GM10248 (cell line): Measurements from ENCODE around the gene ME3.

Experiments used
- CTCF ChIA-PET: fragments of 300-600 bp; sonication (Branson Sonifier 250); formaldehyde crosslinking; extraction: SDS; loops from one replicate; lab custom pipeline; 2021; ENCODE audit warnings: antibody characterized with exemption; lab: Yijun Ruan, JAX
- POLR2A ChIA-PET: fragments of 350-650 bp; sonication (Branson Sonifier 250); formaldehyde crosslinking; extraction: SDS; loops from one replicate; lab custom pipeline; 2020; ENCODE audit warnings: antibody characterized with exemption; lab: Yijun Ruan, JAX
- DNase-seq: peaks from one replicate; pipeline ENCODE4 v3.0.0; 2012; ENCODE audit errors: extremely low spot score
- TF ChIP-seq, protein P1 (sequence below): IDR thresholded peaks from 2 replicates; pipeline ENCODE4 v1.5.1; 2012; ENCODE audit warnings: mild to moderate bottlenecking, low read depth; ENCODE audit errors: extremely low read depth, missing control alignments, control extremely low read depth

ME3 gene

DNA sequence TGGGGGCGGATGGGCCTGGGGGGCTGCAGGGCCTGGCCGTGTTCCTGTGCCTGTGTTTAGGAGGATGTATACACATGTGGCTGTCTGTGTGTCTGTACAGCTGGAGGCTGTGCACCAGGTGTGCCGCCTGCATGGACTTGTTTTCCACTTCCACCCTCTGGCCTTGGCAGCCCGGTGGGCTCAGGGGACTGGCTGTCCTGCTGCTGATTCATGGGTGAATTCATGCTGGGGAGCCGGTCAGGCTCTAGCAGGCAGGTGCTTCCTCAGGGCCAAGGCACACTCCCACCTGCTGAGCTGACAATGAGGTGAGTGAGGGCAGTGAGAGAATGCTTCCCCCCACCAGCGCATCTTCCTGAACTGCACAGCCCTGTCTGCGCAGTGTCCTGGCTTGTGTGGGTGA, 209.3 kb downstream of the ME3 start:
- POLR2A ChIA-PET, result no interaction called here
- no peak for DNase-seq
- TF ChIP-seq, protein P1, sequence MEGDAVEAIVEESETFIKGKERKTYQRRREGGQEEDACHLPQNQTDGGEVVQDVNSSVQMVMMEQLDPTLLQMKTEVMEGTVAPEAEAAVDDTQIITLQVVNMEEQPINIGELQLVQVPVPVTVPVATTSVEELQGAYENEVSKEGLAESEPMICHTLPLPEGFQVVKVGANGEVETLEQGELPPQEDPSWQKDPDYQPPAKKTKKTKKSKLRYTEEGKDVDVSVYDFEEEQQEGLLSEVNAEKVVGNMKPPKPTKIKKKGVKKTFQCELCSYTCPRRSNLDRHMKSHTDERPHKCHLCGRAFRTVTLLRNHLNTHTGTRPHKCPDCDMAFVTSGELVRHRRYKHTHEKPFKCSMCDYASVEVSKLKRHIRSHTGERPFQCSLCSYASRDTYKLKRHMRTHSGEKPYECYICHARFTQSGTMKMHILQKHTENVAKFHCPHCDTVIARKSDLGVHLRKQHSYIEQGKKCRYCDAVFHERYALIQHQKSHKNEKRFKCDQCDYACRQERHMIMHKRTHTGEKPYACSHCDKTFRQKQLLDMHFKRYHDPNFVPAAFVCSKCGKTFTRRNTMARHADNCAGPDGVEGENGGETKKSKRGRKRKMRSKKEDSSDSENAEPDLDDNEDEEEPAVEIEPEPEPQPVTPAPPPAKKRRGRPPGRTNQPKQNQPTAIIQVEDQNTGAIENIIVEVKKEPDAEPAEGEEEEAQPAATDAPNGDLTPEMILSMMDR, result no peak
- CTCF ChIA-PET, result interaction anchor here (0.8 to 1.9 kb wide), 3 partner anchors 22 to 608 kb away, joined by 3 to 4 read pairs (median 3); partner anchors contain the start of gene CCDC83

DNA sequence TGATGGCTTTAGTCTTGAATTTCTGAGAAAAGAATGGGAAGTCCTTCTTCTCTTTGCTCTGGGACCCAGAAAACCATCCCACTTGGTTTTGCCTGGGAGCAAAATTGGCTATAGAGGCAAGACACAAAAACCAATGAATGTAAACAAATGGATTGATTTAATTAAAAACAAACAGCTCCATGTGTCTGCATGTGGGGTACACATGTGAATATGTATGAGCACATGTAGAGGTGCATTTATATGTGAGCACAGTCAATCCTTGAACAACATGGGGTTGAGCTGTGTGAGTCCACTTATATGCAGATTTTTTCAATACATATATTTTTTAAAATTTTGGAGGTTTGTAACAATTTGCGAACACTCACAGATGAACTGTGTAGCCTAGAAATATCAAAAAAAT, 210.5 kb downstream of the ME3 start:
- TF ChIP-seq, protein P1, result no peak
- no peak for DNase-seq
- ChIA-PET POLR2A (no interaction called here), CTCF (interaction anchor here (1.0 to 1.9 kb wide), 5 partner anchors 17 to 607 kb away, joined by 3 to 4 read pairs (median 3); partner anchors contain the start of gene CCDC83)

DNA sequence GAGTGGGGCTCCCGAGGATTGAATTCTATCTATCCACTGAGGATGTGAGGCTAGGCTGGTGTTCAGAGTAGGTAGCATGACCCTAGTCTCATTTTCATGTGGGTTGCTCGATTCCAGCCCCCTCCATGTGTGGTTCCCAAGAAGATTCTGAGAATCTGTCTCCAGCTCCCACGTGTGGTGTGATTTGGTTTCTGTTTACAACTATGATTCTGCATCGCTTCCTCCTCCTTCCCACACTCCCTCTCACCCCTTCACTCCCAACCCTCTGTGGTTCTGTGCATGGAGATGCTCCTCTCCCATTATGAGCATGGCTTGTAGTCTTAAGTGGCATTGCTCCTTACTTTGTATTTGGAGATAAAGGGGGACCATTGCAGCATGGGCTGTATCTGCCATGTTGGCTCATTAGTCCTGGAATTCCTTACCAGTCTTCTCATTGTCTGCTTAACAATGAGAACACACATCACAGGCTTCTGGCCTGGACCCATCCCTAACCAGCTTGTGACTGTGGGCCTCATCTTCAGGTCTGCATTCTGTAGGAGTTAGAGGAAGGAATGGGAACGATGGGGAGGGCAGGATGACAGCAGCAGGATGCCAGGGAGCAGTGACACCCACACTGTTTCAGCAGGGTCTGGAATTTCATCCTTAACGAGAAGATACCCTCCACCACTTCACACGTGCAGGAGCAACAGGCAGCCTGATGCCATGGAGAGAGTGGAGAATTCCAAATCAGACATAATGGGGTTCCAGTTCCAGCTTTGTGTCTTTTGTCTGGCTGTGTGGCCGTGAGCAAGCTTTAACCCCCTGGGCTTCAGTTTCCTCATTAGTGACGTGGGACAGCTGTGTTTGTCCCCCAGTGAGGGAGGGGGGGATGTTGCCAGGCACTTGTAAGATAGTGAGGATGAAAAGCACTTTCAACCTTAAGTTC, 211.7 kb downstream of the ME3 start:
- POLR2A ChIA-PET, result no interaction called here
- CTCF ChIA-PET, result interaction anchor here (0.7 to 2.3 kb wide), 4 partner anchors 9 to 148 kb away, joined by 3 to 14 read pairs (median 4); no protein-coding TSS in a partner anchor
- DNase-seq, result no peak
- TF ChIP-seq, protein P1, result no peak

DNA sequence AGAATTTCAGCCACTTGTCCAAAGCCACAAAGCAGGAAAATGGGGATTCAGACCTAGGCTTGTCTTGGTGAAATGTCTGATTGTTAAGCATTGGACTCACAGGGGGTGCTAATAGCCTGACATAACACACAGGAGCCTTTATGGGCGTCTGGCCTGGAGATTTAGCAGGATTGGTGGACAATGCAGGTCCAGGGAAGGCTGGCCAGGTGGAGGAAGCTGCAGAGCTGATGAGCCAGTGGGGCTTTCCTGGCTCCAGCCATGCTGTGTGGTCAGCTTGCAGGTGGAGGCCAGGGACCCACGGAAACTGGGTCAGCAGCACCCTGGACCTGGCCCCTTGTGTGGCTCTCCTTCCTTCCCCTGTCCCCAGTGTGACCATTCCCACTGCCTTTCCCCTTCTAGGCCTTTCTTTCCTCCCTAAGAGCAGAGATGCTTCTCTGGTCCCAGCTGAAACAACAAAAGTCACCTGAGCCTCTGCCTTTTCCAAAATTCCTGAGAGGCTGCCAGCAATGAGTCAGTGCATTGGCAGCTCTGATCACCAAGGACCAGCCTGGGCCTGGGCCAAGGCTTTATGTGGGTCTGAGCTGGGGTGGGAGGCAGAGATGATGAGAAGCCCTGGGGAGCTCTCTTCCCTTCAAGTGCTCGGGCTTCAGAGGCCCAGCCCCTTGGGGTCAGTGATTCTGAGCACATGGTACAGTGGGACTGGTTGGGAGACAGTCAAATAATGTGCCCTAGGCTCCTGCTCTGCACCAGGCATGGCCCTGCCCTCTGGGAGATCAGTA, 212.5 kb downstream of the ME3 start:
- TF ChIP-seq, protein P1, result no peak
- DNase-seq, result no peak
- ChIA-PET POLR2A (no interaction called here), CTCF (interaction anchor here (0.7 to 2.3 kb wide), 3 partner anchors 10 to 353 kb away, joined by 3 to 14 read pairs (median 4); no protein-coding TSS in a partner anchor)

DNA sequence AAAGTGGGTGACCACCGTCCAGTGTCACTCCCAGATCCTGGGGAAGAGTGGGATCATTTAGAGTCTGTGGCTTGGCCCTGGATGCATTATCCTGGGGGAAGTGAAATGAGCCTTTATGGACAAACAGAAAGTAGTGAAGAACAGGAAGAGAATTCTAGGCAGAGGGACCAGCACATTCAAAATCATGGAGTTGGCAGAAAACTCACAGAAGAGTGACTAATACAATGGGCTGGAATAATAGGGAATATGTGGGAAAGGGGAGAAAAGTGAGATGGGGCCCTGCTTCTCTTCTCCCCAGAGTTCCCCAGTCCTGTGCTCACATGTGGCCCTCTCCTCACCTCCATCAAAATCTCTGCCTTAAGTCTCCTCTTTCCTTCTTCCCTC, 213.4 kb downstream of the ME3 start:
- TF ChIP-seq, protein P1, result no peak
- CTCF ChIA-PET, result interaction anchor here (2.3 kb wide), 1 partner anchor 150 kb away, joined by 14 read pairs; no protein-coding TSS in a partner anchor
- no peak for DNase-seq
- POLR2A ChIA-PET, result no interaction called here
